GM19397 (cell line): ENCODE measurements around the gene TMEM131.
"Not testable (repeated sequence)": the region's sequence is repeated elsewhere in the genome, so short reads cannot be mapped to it uniquely, and the experiment has no call there.

Experiments
- ATAC-seq: cut with Tn5 transposase; IDR thresholded peaks from one replicate; pipeline ENCODE4 v1.9.1; 2021; ENCODE audit warnings: mild to moderate bottlenecking, moderate library complexity; ENCODE audit not compliant: unreplicated experiment

Gene TMEM131

DNA sequence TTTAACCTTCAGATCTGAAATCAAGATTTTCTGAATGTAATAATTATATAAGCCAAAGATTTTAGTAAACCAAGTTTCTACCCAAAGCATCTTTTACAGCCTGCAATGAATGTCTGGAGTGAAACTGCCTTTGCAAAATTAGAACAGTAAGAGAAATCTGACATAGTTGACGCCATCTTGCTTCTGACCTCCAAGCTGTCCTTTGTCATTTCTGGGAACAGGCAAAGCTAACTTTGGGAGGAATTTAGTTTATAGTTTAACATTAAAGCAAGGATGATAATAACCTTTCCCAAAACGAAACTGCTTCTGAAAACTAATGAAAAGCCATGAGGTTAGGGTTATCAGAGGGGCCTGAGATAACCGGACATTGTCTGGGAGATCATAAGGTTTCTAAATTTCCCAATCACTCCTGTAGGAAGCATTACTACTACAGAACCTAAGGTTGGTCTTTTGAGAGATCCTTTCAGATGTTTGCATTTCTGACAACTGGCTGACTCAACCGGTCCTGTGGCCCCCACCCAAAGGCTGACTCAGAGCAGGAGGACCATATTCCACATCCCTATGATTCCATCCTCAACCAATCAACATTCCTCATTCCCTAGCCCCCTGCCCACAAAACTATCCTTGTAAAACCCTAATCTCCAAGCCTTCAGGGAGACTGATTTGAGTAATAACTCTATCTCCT is 124.5 kb downstream of the TMEM131 start:
- ATAC-seq, result no peak

DNA sequence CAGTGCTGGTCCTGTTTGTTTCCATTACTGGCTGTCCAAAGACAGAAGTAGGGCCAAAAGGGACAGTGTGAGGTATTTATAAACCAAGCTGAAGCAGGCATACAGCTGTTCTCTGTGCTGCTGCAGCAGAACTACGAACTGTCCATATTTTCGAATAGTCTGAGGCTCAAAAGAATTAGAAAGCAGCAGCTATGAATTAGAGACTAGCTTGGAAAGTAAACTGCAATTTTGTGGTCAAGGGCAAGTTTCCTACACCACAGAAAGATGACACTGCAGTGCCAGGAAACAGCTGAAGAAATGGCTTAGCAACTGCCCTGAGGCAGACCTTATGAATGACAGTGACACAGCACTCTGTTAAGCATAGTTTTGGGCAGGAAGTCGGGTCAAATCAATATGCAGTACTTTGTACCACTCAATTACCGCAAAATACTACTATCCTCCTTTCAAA is 125.3 kb downstream of the TMEM131 start:
- peak; percentile 98 for ATAC-seq

DNA sequence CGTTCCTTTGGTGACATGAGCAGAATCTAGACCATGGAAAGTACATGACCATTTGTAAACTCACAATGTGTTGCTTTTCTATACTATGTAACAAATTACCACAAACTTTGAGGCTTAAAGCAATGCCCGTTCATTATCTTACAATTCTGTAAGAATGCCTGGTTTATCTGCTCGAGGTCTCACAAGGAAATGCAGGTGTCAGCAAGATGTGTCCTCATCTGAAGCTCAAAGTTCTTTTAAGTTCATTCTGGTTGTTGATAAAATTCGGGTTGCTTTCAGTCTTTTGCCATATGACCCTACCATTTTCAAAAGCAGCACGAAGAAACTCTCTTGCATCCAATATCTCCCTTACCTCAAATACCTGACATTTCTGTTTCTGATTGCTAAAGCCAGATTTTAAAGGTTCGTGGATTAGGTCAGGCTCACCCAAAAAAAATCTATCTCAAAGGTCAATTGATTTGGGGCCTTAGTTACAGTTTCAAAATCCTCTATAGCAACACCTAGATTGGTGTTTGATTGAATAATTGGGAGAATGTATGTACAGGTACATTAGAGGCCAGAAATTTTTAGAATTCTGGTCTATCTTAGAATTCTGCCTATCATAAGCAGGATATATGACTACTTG is 125.9 kb downstream of the TMEM131 start:
- no peak for ATAC-seq

- no peak for ATAC-seq
Measured at GRCh38 chr2:97868986-97869721, 126.6 kb downstream of the TMEM131 start.

- ATAC-seq, result no peak
Measured at GRCh38 chr2:97863829-97864228, 131.9 kb downstream of the TMEM131 start.

GRCh38 chr2:97861177-97861576 is 134.6 kb downstream of the TMEM131 start:
- ATAC-seq, result no peak

- ATAC-seq, result no peak
Measured at GRCh38 chr2:97858442-97858841, 137.3 kb downstream of the TMEM131 start.

GRCh38 chr2:97857553-97857952 is 138.2 kb downstream of the TMEM131 start:
- no peak for ATAC-seq

- ATAC-seq, result not testable (repeated sequence)
Measured at GRCh38 chr2:97853057-97853456, 142.7 kb downstream of the TMEM131 start.

DNA sequence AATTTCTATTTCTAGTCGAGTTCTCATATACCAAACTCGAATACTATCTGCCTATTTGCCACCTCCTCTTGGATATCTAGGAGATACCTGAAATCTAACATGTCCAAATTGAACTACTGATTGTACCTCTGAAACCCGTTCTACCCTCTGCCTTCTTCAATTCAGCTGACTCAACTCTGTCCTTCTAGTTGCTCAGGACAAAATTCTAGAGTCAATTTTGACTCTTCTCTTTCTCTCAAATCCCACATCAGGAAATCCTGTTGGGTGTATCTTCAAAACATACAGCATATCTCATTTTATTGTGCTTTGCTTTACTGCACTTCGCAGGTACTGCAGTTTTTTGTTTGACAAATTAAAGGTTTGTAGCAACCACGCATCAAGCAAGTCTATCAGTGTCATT is 144.6 kb downstream of the TMEM131 start:
- no peak for ATAC-seq

DNA sequence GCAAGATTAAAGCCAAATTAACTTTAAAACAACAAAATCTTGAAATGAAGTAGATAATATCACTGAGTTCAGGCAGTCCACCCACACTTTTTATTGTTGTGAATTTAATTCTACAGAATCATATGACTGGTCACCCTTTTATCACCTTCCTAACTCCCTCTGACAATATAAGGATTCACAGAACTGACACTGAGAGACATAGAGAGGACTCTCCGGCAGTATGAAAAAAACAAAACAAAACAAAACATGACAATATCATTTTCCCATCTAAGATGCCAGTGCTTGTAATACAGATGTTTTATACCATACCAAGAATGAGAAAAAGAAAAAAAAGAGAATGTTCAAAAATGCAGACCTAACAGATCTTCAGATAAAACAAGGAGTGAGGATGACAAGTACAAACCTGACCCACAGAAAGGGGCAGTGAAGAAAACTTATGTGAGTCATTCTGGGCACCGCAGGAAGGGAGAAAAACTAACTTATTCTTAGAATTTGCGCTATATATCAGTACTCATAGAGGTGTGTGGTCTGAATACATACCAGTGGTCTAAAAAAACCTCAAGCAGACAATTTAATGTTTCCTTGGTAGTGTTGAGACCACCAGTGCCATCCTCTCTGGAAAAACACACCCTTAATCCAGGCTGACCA is 145.7 kb downstream of the TMEM131 start:
- no peak for ATAC-seq

DNA sequence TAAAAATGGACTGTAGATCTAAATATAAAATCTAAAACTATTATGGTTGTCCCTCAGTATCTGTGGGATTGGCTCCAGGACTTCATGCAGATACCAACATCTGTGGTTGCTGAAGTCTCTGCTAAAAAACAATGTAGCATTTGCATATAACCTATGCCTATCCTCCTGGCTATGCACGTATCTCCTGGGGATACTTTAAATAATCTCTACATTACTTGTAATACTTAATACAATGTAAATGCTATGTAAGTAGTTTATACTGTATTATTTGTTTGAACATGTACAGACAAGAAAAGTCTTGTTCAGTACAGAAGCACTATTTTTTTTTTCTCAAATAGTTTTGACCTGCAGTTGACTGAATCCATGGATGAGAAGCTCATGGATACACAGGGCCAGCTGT is 147.4 kb downstream of the TMEM131 start:
- no peak for ATAC-seq

GRCh38 chr2:97846716-97847115 is 149.0 kb downstream of the TMEM131 start:
- not testable (repeated sequence) for ATAC-seq

- no peak for ATAC-seq
Measured at GRCh38 chr2:97845818-97846217, 149.9 kb downstream of the TMEM131 start.

- no peak for ATAC-seq
Measured at GRCh38 chr2:97845133-97845532, 150.6 kb downstream of the TMEM131 start.

DNA sequence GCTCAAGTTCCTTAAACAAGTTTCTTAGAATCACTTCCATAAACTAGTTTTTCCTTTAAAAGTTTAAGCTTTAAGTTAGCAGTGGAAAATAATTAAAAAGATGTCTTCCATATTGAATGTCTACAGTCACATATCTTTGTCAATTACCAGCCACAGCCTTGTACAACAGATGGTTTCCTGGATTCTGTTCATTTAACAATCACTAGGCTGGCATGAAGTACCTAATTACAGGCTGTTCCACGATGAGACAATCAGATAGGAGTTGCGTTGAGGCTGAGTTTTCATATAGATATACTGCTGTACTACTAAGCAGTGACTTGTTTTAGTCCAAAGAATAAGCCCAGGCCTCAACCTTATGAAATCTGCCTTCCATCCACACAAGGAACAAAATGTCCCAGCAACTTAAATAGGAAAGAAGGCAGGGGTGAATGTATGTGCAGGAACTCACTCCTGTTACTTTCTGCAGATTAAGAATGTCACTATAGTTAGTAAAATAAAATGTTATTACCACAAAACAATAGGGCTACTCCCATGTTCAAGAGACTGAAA is 151.4 kb downstream of the TMEM131 start:
- no peak for ATAC-seq

- ATAC-seq, result no peak
Measured at GRCh38 chr2:97840198-97840597, 155.6 kb downstream of the TMEM131 start.

DNA sequence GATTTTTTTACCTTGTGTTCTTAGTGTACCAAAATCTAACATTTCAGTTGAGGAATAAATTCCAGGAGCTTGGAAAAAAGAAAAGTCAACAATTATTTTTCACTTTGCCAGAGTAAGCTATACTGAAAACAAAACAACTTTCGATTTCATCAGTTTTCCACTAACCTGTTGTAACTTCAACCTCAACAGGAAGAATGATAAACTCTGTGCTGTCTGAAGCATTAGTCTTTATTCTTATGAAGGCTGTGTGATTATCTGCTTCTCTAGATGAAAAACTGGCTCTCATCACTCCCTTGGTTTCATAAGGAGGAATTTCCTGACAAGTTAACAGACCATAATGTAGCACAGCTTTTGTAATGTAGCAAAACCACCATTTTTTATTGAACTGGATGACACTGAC is 161.1 kb downstream of the TMEM131 start:
- no peak for ATAC-seq

DNA sequence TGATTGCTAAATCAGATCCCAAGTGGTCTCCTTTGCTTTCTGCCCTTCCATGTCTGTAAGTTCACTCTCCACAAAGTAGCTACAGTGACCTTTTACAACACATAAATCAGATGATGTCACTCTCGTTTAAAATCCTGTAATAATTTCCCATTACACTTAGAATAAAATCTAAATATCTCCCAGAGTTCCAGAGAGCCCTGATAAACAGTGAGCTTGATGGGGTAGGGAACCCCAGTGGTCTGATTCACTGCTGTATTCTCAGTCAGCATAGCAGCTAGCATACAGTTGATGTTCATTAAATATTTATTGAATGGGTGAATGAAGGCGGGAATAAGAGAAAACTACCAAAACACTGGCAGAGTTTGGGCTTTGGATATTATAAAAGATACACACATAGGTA is 164.6 kb downstream of the TMEM131 start:
- ATAC-seq, result no peak

GRCh38 chr2:97829255-97829654 is 166.5 kb downstream of the TMEM131 start:
- not testable (repeated sequence) for ATAC-seq

DNA sequence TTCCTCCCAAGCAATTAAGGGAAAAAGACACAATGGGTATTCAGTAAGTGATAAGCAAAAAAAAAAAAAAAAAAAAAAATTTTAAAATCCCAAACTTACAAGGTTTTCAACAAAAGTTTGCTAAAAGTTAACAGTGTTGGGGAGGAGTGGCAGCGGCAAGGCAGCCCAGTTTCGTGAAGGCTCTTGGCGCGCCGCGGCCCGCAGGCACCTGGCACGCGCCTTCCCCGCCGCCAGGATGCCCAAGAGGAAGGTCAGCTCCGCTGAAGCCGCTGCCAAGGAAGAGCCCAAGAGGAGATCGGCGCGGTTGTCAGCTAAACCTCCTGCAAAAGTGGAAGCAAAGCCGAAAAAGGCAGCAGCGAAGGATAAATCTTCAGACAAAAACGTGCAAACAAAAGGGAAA is 168.7 kb downstream of the TMEM131 start:
- ATAC-seq, result not testable (repeated sequence)
